ENCODE results near the gene ALKBH5. TPM values are rescaled to one million over a fixed set of nuclear protein-coding genes. Genes with fewer than 3 reads are reported as not detected.

The ALKBH5 gene
- total RNA-seq, 2 donors from 2014 or later, result 94.8 to 130 TPM

- Histone ChIP-seq H3K27me3 (no peaks in the 10 kb centered on the region), H3K4me1 (peaks cover 14% of the 10 kb centered on the region), H3K4me3 (no peak overlapping the region), H3K9ac (ENCODE audit: low read depth in 2 of 2, low read length in 2 of 2) (no peak overlapping the region), H3K9me3 (no peaks in the 10 kb centered on the region), H3K27ac (no peak overlapping the region), H3K36me3 (no peaks in the 10 kb centered on the region)
- intact Hi-C loops (cut with DNase I), result no loop called here
- DNase-seq, result no peak
- TF ChIP-seq CTCF (IDR thresholded peaks at IDR 0.05), result no peak
These were observed 8.3 kb downstream of the ALKBH5 start for GRCh38 chr17:18191967-18192366.

- intact Hi-C loops (cut with DNase I), result no loop called here
- DNase-seq, result no peak
- Histone ChIP-seq H3K27ac (no peak overlapping the region), H3K36me3 (no peaks in the 10 kb centered on the region), H3K4me3 (no peak overlapping the region), H3K9me3 (no peaks in the 10 kb centered on the region), H3K9ac (ENCODE audit: low read depth in 2 of 2, low read length in 2 of 2) (no peak overlapping the region), H3K27me3 (no peaks in the 10 kb centered on the region), H3K4me1 (no peaks in the 10 kb centered on the region)
- no peak for TF ChIP-seq CTCF (IDR thresholded peaks at IDR 0.05)
These were observed 10.8 kb downstream of the ALKBH5 start for GRCh38 chr17:18194394-18194793.

GRCh38 chr17:18194804-18195203 lies 11.2 kb downstream of the ALKBH5 start:
- Histone ChIP-seq H3K4me1 (no peaks in the 10 kb centered on the region), H3K27me3 (no peaks in the 10 kb centered on the region), H3K27ac (no peak overlapping the region), H3K4me3 (no peak overlapping the region), H3K9ac (ENCODE audit: low read depth in 2 of 2, low read length in 2 of 2) (no peak overlapping the region), H3K9me3 (no peaks in the 10 kb centered on the region), H3K36me3 (no peaks in the 10 kb centered on the region)
- no peak for TF ChIP-seq CTCF (IDR thresholded peaks at IDR 0.05)
- no peak for DNase-seq
- intact Hi-C loops (cut with DNase I), result no loop called here

GRCh38 chr17:18195246-18195645 lies 11.6 kb downstream of the ALKBH5 start:
- no peaks in the 10 kb centered on the region for H3K4me1 ChIP-seq
- no peaks in the 10 kb centered on the region for H3K36me3 ChIP-seq
- no peak for TF ChIP-seq CTCF (IDR thresholded peaks at IDR 0.05)
- no peak overlapping the region for H3K27ac ChIP-seq
- no peaks in the 10 kb centered on the region for H3K9me3 ChIP-seq
- no peaks in the 10 kb centered on the region for H3K27me3 ChIP-seq
- H3K9ac ChIP-seq (ENCODE audit: low read depth in 2 of 2, low read length in 2 of 2), result no peak overlapping the region
- intact Hi-C loops (cut with DNase I), result no loop called here
- H3K4me3 ChIP-seq, result no peak overlapping the region
- no peak for DNase-seq

- no peaks in the 10 kb centered on the region for H3K9me3 ChIP-seq
- H3K36me3 ChIP-seq, result no peaks in the 10 kb centered on the region
- H3K27ac ChIP-seq, result no peak overlapping the region
- no peaks in the 10 kb centered on the region for H3K27me3 ChIP-seq
- H3K9ac ChIP-seq (ENCODE audit: low read depth in 2 of 2, low read length in 2 of 2), result no peak overlapping the region
- TF ChIP-seq CTCF (IDR thresholded peaks at IDR 0.05), result no peak
- H3K4me3 ChIP-seq, result no peak overlapping the region
- no peak for DNase-seq
- no peaks in the 10 kb centered on the region for H3K4me1 ChIP-seq
- intact Hi-C loops (cut with DNase I), result no loop called here
These were observed 14.0 kb downstream of the ALKBH5 start for GRCh38 chr17:18197535-18198194.

All from colonic mucosa (tissue), 4 donors.